NCI-H1436 treated with DMSO at 0.1 percent for 48 hours (cell line): ENCODE measurements around the gene TRAPPC3.
"Not testable (repeated sequence)": the region's sequence is repeated elsewhere in the genome, so short reads cannot be mapped to it uniquely, and the experiment has no call there.

Experiments used
- DNase-seq: peaks from one replicate; lab custom pipeline; 2025; lab: John Stamatoyannopoulos, UW

Gene TRAPPC3

DNA sequence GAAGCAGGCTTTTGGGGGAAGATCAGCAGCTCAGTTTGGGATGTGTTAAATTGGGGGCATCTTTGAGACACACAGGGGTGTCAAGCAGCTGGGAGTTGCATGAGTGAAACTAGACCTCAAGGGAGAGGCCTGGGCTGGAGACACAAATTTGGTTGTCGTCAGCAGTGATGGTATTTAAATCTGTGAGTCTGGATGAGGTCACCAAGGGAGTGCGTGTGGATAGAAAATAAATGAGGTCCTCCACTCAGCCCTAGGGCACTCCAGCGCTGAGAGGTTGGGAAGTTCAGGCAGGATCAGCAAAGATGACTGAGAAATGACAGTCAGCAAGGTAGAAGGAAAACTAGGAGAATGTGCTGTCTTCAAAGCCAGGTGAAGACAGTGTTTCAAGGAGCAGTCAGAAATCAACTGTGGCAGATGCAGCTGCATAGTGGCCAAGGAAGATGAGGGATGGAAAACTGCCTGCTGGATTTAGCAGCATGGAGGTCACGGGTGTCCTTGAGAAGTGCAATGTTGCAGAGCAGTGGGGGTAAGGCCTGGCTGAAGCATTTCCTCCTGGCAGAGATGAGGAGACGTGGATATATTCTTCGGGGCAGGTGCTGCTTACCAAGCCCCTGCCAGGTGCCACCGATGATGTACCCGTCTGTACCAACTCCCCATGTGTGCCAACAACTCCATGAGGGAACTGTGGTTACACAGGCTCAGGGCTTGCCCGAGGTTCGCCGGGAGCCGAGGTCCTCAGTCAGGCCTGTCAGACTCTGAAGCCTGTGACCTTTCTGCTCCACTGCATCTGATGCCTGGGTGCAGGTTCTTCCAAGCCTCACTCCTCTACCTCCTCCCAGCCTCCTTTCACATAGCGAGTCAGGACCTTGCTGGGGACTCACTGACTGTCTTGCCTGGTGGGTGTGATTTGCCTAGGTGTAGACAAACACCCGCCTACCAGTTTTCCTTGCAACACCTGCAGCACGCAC is 17.9 kb upstream of the TRAPPC3 start:
- no peak for DNase-seq

DNA sequence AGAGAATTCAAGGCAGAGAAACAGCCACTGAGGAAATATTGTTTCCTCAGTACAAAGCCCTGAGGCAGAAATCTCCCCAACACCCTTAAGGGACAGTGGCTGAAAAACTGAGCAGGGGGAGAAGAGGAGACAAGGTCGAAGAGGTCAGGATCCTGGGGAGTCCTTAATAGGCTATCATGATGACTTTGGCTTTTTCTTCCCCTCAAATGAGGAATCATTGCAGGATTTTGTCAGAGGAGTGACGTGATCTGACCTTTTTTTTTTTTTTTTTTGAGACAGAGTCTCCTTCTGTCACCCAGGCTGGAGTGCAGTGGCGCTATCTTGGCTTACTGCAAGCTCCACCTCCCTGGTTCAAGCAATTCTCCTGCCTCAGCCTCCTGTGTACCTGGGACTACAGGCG is 16.9 kb upstream of the TRAPPC3 start:
- no peak for DNase-seq

- DNase-seq: no peak
Observed at GRCh38 chr1:36165145-36165544, 15.9 kb upstream of the TRAPPC3 start.

DNA sequence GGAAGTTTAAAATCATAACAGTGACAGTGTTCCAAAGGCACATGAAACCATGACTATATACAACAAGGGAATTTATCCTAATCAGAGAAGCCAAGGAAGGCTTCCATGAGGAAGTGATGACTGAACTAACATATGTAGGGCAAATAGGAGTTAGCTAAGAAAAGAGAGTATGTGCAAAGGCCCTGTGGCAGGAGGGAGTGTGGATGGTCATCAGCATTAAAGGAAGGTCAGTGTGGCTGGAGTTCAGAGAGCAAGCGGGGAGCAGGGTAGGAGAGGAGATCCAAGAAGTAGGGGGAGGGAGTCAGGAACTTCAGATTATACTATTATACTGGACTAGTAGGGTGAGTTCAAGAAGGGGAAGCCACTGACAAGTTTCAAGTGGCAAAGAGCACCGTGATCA is 15.1 kb upstream of the TRAPPC3 start:
- no peak for DNase-seq

GRCh38 chr1:36163426-36163825 is 14.1 kb upstream of the TRAPPC3 start:
- no peak for DNase-seq

DNA sequence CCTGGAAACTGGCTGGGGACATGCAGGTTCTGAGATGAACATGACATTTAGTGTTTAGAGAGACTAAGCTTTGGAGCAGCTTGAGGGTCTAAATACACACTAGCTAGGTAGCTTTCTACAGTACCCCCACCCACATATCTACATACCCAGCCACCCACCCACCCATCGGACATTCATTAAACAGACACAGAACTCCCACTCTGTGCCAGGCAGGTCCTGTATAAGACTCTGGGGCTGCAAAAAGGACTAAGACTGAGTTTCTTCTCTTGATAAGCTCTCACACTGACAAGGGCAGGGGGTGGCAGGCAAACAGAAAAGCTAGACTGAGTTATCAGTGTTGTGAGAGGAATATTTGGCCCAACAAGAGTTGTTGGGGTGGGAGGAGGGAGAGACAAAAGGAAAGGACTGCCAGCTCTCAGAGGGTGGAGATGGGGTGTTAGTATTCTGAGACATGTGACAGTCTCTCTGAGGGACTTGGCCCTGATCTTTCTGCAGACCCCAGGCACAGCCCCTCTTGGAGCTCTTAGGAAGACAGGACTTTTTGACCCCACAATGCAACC is 13.5 kb upstream of the TRAPPC3 start:
- DNase-seq: no peak

DNA sequence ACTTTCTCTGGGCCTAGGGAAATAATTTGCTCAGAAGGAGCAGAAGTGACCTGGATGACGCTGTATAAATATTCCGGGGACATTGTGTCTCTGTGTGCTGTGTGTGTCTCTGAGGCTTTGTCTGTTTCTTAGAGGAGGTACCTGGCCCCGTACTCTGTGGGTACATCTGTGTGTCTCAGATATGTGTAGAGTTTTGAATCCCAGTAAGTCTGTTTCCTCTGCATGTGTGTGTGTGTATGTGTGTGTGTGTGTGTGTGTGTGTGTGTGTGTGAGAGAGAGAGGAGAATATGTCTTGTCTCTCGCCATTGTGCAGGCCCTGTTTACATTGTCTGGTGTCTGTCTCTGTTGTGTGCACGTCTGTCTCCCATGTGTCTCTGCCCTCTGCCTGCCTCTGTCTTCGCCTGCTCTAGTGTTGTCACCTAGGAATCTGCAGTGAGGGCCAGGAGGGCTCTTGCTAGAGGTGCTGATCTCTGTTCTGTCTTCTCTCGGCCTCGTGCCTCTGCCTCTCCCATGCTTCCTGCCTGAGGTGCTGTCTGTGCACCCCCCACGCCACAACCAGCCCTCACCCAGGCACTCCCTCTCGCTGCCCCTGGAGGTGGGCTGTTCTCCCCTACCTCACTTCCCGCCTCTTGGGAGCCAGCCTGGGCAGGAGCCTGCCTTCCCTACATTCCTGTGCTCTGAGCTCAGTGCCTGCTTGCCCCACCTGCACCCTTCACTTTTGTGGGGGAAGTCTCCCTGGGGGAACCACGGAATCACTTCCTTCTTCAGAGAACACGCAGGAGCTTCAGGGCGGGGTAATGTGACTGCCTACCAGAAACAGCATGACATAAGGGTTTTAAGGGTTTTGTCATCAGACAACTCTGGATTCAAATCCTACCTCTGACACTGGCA is 12.6 kb upstream of the TRAPPC3 start:
- no peak for DNase-seq

GRCh38 chr1:36160949-36161485 is 11.7 kb upstream of the TRAPPC3 start:
- DNase-seq: no peak

DNA sequence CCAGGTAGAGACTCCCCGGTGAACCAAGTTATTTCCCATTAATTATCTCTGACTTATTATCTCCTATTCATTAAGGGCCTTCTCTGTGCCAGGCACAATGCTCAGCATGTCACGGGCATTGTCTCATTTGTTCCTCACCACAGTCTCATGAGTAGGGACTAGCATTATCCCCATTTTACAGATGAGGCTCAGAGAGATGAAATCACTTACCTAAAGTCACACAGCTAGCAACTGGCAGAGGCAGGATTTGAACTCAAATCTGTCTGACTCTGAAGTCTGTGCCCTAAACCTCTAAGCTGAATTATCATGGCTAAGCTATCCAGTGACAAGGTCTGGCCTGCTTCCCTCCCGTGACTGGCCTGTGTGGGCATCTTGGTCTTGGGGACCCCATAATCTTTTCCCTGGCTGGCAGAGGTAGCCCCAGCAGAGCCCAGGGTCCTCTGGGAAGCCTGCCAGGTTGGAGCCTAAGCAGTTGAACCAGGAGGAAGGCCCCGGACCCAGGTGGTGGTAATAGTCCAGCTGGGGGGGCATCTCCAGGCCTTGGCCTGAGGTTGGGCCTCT is 11.2 kb upstream of the TRAPPC3 start:
- DNase-seq: no peak

GRCh38 chr1:36159614-36160387 is 10.5 kb upstream of the TRAPPC3 start:
- DNase-seq: no peak

DNA sequence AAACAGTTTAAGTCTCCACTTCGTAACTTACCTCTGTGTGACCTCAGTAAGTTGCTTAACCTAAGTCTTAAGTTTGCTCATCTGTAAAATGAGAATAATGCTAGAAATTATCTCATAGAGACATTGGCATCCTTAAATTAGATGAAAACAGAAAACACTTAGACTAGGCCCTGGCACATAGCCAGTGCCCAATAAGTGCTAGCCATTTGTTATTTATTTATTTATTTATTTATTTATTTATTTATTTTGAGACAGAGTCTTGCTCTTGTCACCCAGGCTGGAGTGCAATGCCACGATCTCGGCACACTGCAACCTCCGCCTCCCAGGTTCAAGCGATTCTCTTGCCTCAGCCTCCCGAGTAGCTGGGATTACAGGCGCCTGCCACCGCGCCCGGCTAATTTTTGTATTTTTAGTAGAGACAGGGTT is 9.6 kb upstream of the TRAPPC3 start:
- not testable (repeated sequence) for DNase-seq

DNA sequence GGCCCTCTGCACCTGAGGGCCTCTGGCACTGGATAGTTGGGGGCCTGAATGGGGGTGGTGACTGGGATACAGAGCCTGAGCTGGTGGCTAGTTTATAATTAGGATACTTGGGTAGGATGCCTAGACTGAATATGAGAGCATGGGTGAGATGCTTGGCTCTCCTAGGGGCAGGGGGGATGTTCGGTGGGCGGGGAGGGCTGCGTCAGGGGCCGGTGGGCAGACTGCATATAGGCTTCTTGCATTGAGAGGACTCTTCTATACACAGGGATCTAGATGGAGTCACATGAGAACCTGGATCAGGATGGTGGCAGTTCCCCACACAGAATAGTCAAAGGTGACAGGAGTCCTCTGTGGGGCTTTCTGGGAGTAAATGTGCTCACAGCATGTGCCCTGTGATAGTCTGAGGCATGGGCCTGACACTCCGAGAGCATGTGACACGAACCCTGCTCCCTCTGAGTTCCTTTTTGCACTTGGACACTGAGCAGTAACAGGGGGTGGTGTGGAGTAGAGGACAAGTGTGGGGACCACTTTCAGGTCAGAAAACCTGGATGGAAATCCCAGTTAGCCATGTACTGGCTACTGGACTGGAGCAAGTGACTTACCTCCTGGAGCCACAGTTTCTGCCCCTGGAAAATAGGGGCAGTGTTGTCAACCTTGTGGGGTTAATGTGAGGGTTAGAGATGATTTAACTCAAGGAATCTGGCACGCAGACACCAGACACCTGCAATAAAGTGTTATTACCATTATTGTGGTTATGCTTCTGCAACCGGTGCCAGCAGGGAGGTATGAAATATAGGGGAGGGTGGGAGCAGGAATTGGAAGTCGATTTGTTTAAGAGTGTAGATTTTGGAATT is 8.9 kb upstream of the TRAPPC3 start:
- DNase-seq: no peak

DNA sequence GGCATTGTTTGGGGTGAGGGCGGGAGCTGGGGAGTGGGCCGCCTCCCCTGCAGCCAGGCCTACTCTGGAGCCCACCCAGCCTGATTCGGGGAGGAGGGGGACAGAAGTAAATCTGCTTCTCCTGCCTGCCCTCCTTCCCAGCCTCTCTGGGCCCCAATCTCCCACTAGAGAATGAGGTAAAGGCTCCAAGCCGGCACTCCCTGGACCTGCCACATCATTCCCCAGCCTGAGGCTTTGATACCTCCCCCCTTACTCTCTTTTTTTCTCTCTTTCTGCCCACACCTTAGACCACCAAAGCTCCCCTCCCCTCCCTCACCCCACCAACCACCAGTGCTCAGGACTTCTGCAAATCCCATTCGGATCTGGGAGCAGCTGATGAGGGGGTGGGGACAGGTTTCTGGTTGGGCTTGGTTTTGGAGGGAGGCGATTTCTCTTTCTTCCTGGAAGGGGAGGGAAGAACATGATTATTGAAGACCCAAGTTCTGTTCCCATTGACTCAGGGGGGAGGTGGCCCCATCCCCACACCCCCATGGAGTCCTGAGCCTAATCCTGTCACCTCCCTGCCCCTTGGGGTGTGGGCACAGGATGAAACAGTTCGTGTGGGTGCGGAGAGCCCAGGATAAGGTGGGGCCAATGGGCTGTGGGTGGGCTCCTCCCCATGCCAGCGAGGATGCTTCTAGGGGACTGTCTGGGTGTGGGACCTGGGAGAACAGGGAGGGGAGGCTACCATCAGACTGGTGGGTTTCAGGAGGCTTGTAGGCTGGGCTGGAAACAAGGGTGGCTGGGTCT is 8.0 kb upstream of the TRAPPC3 start:
- no peak for DNase-seq

DNA sequence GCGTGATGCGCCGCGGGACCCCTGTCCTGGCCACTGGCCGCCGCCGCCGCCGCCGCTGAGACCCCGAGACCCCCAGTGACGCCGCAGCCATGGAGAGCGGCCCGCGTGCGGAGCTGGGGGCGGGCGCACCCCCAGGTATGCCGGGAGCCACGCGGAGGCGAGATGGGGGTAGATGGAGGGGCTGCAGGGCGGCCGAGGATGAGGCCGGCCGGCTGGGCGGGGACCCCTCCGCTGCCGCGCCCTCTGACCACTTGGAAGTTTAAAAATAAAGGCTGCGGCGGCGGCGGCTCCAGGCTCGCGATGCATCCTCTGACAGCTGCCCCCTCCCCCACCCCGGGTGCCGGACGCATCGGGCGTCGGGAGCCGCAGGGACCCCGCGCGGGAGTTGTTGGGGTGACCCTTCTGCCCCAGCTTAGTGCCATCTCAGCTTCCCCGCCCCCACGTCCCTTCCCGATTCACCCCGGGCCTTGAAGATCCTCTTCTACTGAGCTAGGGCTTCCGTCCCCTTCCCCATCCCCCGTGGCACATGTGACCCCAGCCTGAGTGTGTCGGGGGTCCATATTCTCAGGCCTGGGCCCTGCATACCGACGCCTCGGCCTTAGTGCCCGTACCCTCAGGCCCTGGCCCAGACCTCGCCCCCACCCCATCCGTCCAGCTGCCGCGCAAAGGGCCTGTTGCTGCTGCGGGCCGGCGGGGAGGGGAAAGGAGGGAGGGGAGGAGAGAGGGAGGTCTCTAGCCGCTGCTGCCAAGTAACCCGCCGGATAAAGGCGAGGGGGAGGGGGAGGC is 7.2 kb upstream of the TRAPPC3 start:
- no peak for DNase-seq

GRCh38 chr1:36155408-36156328 is 6.4 kb upstream of the TRAPPC3 start, which contains the start of gene MAP7D1:
MAP7D1 (plus strand) TSS chr1:36156160; CDS start chr1:36156418, 258 bp downstream.
- no peak for DNase-seq

DNA sequence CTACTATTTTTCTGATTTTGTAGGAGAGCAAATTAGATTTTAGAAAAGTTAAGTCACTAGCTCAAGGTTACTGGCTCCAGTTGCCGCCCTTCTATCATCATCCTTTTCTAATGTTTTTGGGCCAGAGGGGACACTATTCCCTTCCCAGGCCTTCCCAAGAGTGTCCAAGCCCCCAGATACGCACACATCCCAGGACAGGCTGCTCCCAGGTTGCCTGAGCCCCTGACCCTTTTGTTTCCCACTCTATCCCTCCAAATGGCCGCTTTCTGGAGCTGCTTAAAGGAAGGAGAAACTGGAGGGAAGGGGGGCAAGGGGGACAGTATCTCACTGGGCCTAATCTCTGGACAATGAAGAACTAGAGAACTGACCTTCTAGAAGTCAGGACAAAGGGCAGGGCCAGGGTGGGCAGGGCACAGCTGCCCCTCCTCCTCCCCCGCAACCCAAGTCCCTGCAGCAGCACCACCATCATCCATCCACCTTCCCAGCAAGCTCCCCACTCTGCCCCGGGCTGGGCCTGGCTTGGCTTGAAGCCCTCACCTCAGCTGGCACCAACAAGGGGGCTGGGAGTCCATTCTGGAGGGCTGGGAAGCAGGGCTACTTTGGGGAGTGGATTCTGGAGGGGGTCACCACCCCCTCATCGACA is 5.6 kb upstream of the TRAPPC3 start:
- no peak for DNase-seq

GRCh38 chr1:36154335-36154734 is 5.0 kb upstream of the TRAPPC3 start:
- no peak for DNase-seq
